GM13977 (cell line): ENCODE data around the gene PPP1R14B.

Experiments
- DNase-seq: peaks from one replicate; pipeline ENCODE4 v3.0.0; 2012; ENCODE audit warnings: low spot score
- in situ Hi-C: fragments of 300-500 bp; cut with MboI; formaldehyde crosslinking; loops from one replicate; pipeline ENCODE4 v1.12.0; 2022; ENCODE audit warnings: low sequenced_read_pairs, low pct_unique_long_range_greater_than_20kb, mixed read lengths, inconsistent platforms; ENCODE audit not compliant: unreplicated experiment
- TF ChIP-seq, protein P1 (sequence below): IDR thresholded peaks from 2 replicates; pipeline ENCODE4 v1.5.1; 2012; ENCODE audit warnings: mild to moderate bottlenecking, control low read depth; ENCODE audit not compliant: insufficient read depth; ENCODE audit errors: extremely low read depth, missing control alignments

Gene PPP1R14B

DNA sequence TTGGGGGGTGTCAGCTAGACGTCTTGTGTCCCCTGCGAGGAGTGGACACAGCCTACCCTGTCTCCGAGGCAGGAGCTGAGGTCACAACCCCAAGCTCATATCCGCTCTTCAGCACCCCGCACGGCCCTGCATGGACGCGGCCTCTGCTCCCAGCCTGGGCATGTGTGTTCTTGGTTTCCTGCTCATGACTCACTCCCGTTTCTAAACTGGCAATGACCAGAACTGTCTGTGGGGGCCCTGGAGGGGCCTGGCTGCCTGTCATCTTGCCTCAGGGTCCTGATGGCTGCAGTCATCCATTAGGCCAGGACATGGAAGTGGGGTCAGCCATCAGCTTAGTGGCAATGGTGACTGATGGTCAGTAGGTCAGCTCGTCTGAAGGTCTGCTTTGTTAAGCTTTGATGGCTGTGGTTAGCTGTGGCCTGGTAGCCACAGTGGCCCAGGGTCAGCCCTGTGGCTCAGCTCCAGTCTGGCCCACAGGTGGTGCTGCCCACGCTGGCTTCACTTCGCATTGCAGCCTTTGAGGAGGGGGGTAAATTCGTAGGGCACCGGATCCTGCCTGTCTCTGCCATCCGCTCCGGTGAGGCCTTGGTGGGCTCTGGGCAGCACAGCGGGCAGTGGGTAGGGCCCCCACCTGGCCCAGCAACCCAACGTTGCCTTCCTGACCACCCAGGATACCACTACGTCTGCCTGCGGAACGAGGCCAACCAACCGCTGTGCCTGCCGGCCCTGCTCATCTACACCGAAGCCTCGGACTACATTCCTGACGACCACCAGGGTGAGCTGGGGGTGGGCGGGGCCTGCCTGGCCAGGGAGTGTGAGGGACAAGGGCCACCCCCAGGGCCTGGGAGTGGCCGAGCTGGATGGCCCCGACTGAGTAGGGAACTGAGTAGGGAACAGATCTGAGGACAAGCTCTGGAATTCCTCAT, 16.5 kb upstream of the PPP1R14B start:
- TF ChIP-seq, protein P1, sequence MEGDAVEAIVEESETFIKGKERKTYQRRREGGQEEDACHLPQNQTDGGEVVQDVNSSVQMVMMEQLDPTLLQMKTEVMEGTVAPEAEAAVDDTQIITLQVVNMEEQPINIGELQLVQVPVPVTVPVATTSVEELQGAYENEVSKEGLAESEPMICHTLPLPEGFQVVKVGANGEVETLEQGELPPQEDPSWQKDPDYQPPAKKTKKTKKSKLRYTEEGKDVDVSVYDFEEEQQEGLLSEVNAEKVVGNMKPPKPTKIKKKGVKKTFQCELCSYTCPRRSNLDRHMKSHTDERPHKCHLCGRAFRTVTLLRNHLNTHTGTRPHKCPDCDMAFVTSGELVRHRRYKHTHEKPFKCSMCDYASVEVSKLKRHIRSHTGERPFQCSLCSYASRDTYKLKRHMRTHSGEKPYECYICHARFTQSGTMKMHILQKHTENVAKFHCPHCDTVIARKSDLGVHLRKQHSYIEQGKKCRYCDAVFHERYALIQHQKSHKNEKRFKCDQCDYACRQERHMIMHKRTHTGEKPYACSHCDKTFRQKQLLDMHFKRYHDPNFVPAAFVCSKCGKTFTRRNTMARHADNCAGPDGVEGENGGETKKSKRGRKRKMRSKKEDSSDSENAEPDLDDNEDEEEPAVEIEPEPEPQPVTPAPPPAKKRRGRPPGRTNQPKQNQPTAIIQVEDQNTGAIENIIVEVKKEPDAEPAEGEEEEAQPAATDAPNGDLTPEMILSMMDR = no peak
- DNase-seq = no peak
- in situ Hi-C loops = no loop called here

DNA sequence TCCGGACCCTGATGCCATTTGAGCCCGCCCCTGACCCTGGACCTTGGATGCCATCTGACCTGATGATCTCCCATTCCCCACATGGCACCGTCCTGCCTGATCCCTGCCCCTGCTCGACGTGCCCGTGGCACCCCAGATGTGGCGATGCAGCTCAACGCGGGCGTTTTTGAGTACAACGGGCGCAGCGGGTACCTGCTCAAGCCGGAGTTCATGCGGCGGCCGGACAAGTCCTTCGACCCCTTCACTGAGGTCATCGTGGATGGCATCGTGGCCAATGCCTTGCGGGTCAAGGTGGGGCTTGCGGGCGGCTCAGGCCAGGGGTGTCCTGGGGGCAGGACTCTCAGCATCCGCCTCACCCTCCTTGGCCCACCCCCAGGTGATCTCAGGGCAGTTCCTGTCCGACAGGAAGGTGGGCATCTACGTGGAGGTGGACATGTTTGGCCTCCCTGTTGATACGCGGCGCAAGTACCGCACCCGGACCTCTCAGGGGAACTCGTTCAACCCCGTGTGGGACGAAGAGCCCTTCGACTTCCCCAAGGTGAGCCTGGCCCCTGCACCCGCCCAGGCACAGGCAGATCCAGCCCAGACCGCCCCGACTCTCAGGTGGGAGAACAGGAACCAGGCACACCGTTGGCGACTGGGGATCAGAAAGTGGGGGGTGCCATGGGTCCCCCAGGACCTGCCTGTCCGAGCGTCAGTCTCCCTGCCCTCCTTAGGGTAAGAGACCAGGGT, 15.7 kb upstream of the PPP1R14B start:
- no peak for DNase-seq
- TF ChIP-seq, protein P1 = no peak
- in situ Hi-C loops = no loop called here

DNA sequence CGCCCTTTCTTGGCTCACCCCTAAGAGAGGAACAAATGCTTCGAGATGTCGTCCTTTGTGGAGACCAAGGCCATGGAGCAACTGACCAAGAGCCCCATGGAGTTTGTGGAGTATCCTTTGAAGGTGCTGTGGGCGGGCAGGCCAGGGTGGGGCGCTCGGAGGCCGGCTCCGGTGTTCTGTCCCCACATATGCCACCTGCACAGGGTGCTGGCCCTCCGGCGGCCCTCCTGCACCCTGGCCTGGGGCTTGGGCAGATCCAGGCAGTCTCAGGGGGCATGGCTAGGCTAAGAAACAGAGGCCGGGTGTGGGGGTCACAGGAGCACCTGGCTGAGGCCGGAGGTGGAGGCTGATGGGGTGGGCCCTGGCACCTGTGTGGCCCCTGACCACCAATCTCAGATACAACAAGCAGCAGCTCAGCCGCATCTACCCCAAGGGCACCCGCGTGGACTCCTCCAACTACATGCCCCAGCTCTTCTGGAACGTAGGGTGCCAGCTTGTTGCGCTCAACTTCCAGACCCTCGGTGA, 14.9 kb upstream of the PPP1R14B start:
- DNase-seq = no peak
- TF ChIP-seq, protein P1 = no peak
- in situ Hi-C loops = no loop called here

DNA sequence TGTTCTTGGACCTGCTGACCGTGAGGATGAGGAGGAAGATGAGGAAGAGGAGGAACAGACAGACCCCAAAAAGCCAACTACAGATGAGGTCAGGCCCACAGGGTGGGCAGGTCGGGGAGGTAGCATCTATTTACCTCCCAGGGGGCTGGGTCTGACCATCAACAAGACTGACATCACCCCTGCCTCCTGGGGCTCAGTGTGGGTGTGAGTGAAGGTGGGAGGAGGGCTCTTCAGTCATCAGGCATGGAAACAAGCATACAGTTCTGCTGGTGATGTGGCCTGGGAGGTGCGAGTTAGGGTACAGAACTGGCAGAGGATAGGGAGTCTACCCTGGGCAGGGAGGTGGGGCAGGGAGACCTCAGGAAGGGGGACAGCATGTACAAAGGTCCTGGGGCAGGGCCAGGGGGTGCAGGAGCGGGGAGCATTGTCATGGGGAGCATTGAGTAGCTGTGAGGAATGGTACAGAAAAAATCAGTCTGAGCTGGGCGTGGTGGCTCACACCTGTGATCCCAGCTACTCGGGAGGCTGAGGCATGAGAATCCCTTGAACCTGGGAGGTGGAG, 13.5 kb upstream of the PPP1R14B start:
- peak; percentile 69 for DNase-seq
- in situ Hi-C loops = no loop called here
- TF ChIP-seq, protein P1 = no peak

DNA sequence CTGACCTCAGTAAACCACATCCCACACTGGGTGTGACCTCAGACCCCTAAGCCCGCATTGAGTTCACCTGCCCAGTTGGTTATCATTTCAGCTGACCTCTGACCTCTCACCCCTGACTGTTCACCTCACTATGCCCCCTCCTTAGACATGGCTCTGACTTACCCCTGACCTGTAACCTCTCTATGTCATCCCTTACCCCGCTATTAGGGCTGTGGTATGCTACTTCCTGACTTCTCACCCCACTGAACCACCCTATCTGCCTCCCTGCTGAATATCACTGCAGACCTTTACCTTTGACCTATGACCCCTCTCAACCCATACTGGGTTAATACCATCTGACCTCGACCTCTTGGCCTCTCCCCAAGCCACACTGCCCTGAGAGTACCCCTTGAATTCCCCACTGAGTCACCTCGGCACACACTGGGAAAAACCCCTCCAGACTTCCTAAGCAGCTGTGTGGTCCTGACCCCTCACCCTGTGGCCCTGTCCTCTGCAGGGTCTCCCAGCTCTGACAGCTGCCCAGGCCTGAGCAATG, 12.9 kb upstream of the PPP1R14B start:
- TF ChIP-seq, protein P1 = no peak
- in situ Hi-C loops = no loop called here
- DNase-seq = peak; percentile 70

DNA sequence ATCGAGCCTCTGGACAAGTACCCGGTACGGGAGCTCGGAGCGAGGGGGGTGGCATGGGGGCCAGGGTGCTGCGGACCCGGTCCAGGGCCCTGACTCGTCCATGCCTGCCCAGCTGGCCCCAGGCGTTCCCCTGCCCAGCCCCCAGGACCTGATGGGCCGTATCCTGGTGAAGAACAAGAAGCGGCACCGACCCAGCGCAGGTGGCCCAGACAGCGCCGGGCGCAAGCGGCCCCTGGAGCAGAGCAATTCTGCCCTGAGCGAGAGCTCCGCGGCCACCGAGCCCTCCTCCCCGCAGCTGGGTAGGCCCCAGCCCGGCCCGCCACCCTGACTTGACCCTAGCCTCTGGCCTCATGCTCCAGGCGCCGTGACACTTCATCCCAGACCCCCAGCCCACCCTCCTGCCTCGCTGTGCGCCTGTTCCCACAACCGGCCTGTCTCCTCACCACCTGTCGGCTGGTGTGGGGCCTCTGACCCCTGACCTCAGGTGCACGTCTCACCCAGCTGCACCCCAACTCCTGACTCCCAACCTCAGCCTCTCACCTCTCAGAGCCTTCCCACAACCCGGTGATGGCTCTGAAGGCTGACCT, 12.3 kb upstream of the PPP1R14B start:
- in situ Hi-C loops = no loop called here
- TF ChIP-seq, protein P1 = no peak
- DNase-seq = no peak
